Measurements from ENCODE around the gene TMC4.
A peak's percentile ranks its signal among the peaks of the same experiment; 100 is the strongest.

TMC4 gene

DNA sequence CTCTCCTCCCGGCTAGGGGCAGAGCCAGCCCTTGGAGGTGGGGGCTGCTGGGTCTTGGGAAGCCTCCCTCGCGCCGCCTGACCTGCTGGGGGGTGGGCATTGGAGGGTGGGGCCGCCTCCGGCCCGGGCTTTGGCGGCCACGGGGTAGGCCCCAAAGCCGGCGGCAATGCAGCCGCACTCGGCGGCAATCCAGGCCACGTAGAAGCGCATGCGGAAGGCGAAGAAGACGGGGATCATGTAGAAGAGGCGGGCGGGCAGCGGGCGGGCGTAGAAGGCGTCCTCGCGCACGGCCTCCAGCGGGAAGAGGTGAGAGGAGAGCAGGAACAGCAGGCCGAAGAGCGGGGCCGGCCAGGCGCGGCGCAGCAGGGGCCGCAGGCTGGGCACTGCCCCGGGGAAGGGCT, 7.7 kb upstream of the TMC4 start:
- DNase-seq: no peak
- H3K27ac Mint-ChIP-seq: no peak overlapping the region
- TF ChIP-seq, protein P1, sequence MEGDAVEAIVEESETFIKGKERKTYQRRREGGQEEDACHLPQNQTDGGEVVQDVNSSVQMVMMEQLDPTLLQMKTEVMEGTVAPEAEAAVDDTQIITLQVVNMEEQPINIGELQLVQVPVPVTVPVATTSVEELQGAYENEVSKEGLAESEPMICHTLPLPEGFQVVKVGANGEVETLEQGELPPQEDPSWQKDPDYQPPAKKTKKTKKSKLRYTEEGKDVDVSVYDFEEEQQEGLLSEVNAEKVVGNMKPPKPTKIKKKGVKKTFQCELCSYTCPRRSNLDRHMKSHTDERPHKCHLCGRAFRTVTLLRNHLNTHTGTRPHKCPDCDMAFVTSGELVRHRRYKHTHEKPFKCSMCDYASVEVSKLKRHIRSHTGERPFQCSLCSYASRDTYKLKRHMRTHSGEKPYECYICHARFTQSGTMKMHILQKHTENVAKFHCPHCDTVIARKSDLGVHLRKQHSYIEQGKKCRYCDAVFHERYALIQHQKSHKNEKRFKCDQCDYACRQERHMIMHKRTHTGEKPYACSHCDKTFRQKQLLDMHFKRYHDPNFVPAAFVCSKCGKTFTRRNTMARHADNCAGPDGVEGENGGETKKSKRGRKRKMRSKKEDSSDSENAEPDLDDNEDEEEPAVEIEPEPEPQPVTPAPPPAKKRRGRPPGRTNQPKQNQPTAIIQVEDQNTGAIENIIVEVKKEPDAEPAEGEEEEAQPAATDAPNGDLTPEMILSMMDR (IDR thresholded peaks at IDR 0.05): no peak
- no peak overlapping the region for H3K4me3 Mint-ChIP-seq
- H3K36me3 Mint-ChIP-seq (ENCODE audit: low read depth): peaks cover 34% of the 10 kb centered on the region
- H3K9me3 Mint-ChIP-seq: no peaks in the 10 kb centered on the region
- peaks cover 17% of the 10 kb centered on the region for H3K4me1 Mint-ChIP-seq
- H3K27me3 Mint-ChIP-seq (ENCODE audit: low read depth, poor library complexity): no peaks in the 10 kb centered on the region

DNA sequence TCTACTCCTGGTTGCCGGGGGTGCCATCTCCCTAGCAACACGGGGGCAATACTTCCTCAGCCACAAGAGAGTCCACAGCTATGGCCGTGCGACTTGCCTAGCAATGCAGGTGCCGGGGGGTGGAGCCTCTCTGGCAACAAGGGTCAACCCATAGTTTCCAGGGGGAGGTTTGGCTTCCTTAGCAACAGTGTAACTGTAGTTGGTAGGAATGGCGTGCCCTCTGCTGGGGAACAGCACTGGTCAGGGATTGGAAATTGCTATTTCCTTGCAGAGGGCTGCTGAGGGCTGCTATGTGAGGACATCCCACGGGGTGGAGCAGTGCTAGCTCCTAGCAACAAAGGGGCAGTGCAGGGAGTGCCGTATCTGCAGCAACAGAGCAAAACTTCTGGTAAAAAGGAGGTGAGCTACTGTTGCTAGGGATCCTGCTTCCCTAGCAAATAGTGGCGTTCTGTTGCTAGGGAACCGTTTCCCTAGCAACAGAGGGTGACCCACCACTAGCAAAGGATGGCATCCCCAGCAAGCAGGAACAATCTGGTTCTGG, 7.0 kb upstream of the TMC4 start:
- Mint-ChIP-seq H3K9me3 (no peaks in the 10 kb centered on the region), H3K4me1 (peaks cover 17% of the 10 kb centered on the region), H3K27ac (peak overlapping the region; percentile 98), H3K27me3 (ENCODE audit: low read depth, poor library complexity) (no peaks in the 10 kb centered on the region), H3K36me3 (ENCODE audit: low read depth) (peaks cover 29% of the 10 kb centered on the region), H3K4me3 (no peak overlapping the region)
- DNase-seq: peak; percentile 79
- TF ChIP-seq, protein P1 (IDR thresholded peaks at IDR 0.05): peak; percentile 63

DNA sequence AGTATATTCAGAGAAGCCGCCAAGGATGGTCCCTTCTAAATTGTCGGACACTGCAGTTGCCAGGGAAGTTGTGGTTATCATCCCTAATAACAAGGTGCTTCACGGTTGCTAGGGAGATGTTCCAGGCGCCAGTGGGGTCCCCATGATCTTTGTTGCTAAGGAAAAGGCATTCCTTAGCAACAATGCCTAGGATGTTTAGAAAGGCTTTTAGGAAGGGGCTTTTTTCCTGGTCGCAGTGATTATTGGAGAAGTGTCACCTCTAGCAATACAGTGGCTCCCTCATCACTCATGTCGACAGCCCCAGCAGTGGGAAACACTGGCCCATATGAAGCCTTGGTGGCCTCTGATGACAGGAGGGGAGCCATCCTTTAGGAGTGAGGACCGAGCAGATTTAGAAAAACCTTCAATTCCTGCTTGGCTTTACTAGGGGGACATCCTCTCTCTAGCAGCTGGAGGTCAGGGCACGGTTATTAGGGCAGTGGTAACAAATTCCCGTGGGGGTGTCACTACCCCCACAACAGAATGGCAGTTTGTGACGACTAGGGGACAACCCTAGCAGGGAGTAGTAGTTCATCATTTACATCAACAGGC, 6.4 kb upstream of the TMC4 start:
- TF ChIP-seq, protein P1 (IDR thresholded peaks at IDR 0.05): no peak

DNA sequence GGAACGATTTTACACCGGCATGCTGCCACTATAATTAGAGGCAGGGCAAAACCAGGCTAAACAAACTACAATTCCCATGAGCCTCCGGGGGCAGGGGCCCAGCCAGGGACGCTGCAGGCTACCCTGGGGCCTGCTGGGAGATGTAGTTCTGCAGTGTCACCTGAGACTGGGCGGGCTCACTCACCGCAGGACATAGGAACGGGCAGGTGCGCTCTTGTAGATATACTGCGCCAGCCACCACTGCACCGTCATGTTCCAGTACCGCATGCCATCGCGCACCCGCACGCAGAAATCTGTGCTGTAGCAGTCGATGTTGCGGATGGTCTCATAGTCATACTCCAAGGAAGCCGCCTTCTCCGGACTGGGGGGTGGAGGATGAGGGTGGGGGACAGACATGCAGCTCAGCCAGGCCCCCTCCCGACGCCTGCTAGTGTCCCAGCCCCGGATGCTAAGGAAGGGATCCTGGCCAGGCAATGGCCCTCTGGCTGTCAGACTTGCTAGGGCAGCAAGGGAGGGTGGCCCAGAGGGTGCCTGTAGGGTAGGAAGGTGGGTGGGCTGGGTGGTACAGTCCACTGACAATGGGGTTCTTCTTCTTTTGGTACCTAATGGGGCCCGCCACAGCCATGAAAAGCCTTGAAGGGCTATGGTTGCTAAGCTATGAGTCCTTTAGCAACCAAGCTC, 5.8 kb upstream of the TMC4 start:
- DNase-seq: peak; percentile 62

More for the DNA sequence above, 6.4 kb upstream of the TMC4 start:
- Mint-ChIP-seq H3K36me3 (ENCODE audit: low read depth) (peaks cover 28% of the 10 kb centered on the region), H3K4me3 (no peak overlapping the region), H3K9me3 (no peaks in the 10 kb centered on the region), H3K4me1 (peaks cover 23% of the 10 kb centered on the region), H3K27me3 (ENCODE audit: low read depth, poor library complexity) (no peaks in the 10 kb centered on the region), H3K27ac (peak overlapping the region; percentile 98)
- no peak for DNase-seq

GRCh38 chr19:54173951-54174834, 1.2 kb upstream of the TMC4 start:
- no peak overlapping the region for H3K27ac Mint-ChIP-seq
- H3K4me3 Mint-ChIP-seq: no peak overlapping the region
- H3K27me3 Mint-ChIP-seq (ENCODE audit: low read depth, poor library complexity): no peaks in the 10 kb centered on the region
- H3K36me3 Mint-ChIP-seq (ENCODE audit: low read depth): peaks cover 13% of the 10 kb centered on the region
- H3K9me3 Mint-ChIP-seq: no peaks in the 10 kb centered on the region
- TF ChIP-seq, protein P1 (IDR thresholded peaks at IDR 0.05): no peak
- DNase-seq: no peak
- peaks cover 23% of the 10 kb centered on the region for H3K4me1 Mint-ChIP-seq

More for the DNA sequence above, 5.8 kb upstream of the TMC4 start:
- no peak overlapping the region for H3K4me3 Mint-ChIP-seq
- H3K9me3 Mint-ChIP-seq: no peaks in the 10 kb centered on the region
- H3K27ac Mint-ChIP-seq: no peak overlapping the region
- H3K4me1 Mint-ChIP-seq: peaks cover 23% of the 10 kb centered on the region
- H3K27me3 Mint-ChIP-seq (ENCODE audit: low read depth, poor library complexity): no peaks in the 10 kb centered on the region
- TF ChIP-seq, protein P1 (IDR thresholded peaks at IDR 0.05): no peak
- H3K36me3 Mint-ChIP-seq (ENCODE audit: low read depth): peaks cover 21% of the 10 kb centered on the region
